Subcutaneous adipose tissue (tissue), 4 donors: ENCODE results near the gene KCNJ5. TPM values are rescaled to one million over a fixed set of nuclear protein-coding genes. Genes with fewer than 3 reads are reported as not detected.

Source experiments
- total RNA-seq, 4 donors: library from RNA; depleted of rRNA; stranded (reverse); fragments of >200 nt; gene quantifications; one replicate each; pipeline ENCODE4 v1.1.0, GENCODE V29; 2016
- TF ChIP-seq, protein P1 (sequence below): fragments of 450-650 bp; IDR thresholded peaks from one replicate; pipeline ENCODE4 v1.5.1; 2016; ENCODE audit warnings: low read depth, mild to moderate bottlenecking, control low read depth, antibody characterized with exemption, moderate library complexity

Gene KCNJ5
- total RNA-seq, 4 donors from 2014 or later = 1.8 to 12.2 (median 4.1) TPM

DNA sequence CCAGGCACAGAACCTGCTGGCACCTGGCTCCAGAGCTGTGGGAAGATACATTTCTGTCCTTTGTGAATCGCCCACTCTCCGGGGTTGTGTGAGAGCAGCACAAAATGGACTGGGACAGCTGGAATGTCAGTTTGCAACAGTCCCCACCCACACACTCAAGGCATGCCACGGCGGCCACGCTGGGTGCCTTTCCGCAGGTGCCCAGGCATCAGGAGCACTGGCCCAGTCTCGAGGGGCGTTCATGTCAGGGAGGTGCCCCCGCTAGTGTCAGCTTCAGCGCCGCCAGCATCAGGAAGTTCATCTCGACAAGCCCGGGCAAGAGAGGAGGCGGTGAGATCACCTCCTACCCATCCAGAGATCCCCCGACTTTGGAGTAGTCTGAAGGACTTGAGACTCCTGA, 49.4 kb downstream of the KCNJ5 start:
- TF ChIP-seq, protein P1, sequence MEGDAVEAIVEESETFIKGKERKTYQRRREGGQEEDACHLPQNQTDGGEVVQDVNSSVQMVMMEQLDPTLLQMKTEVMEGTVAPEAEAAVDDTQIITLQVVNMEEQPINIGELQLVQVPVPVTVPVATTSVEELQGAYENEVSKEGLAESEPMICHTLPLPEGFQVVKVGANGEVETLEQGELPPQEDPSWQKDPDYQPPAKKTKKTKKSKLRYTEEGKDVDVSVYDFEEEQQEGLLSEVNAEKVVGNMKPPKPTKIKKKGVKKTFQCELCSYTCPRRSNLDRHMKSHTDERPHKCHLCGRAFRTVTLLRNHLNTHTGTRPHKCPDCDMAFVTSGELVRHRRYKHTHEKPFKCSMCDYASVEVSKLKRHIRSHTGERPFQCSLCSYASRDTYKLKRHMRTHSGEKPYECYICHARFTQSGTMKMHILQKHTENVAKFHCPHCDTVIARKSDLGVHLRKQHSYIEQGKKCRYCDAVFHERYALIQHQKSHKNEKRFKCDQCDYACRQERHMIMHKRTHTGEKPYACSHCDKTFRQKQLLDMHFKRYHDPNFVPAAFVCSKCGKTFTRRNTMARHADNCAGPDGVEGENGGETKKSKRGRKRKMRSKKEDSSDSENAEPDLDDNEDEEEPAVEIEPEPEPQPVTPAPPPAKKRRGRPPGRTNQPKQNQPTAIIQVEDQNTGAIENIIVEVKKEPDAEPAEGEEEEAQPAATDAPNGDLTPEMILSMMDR = no peak

DNA sequence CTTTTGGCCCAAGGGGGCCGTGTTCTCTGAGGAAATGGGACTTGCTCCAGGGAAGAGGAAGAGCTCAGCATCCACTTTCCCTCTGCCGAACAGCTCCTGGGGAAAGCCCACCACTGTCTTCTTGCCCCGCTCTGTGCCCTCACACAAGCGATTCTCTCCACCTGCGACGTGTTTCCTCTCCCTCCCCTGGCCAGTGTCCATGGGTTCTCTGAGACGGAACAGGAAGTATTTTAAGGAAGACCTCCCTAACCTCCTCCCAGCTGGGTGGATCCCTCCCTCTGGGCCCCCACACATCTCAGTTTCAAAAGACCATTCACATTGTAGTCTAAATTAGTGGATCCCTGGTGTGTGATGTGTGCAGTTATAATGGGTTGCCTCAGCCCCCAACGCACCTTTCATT, 50.0 kb downstream of the KCNJ5 start:
- TF ChIP-seq, protein P1 = no peak

DNA sequence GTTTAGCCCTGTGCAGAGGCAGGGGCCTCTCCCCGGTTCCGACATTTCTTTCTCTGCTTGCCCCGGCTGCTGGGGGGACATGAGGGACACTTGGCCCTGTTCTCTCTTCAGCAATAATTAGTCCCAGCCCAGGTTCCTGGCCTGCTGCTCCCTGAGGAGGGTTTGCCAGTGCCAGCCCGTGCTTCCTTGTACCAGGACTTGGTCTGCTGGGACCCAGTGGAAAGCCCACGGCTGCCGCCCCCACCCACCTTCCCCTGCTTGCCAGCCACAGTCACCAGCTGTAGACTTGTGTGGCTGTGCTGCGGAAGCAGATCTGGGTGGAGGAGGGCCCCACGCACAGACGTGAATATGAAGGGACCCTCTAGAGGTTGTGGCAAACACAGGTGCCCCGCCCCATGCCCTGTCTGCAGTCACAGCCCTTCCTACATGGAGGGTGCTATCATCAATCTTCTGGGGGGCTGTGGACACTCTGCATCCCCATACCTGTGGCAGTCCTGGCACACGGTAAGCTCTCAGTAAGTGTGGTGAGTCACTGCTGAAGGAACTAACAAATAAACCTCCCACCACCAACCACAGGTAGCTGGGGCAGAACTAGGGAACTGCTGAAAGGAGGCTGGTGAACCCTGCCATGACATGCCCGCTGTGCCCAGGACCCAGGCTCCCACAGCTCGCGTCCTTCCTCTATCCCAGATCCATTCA, 50.6 kb downstream of the KCNJ5 start:
- TF ChIP-seq, protein P1 = no peak

DNA sequence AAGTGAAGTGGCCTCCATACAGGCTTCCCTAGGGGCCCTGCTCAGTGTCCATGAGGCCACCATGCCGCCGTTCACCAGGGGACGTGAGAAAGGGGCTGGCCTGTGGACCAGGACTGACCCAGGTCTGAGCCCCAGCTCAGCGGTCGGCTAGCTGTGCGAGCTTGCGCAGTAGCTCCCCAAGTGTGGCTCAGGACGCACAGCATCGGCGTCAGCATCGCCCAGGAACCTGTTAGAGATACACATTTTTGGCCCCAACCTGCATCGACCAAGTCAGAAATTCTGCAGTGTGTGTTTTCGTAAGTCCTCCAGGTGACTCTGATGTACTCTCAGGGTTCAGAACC, 51.1 kb downstream of the KCNJ5 start:
- TF ChIP-seq, protein P1 = no peak

DNA sequence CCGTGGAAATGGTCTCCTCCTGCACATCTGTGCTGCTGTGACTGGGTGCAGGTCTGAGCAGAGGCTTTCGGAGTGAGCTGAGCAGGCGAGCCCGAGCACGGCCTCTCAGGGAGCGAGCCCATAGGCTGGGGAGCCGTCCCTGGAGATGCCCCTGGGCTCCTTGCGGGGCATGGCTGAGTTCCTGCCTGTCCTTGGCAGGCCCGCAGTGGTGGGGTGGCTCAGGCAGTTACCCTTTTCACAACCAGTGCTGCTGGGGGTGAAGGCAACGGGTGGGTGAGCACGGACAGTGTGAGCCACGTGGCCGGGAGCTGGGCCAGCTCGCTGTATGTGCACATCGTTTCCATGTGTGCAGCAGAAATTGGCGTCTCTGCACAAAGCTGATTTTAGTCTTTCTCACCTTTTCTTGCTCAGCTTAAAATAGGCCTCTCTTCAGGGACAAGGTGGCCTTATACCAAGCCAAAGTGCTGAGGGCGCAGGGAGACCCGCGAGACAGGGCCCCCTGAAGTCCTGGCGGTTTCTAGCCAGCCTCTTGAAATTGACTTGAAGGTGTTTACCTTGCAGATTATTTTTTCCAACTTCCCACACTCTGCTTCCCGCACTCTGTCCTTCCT, 51.8 kb downstream of the KCNJ5 start, which contains the start of gene TP53AIP1:
TP53AIP1 (minus strand) TSS at position 55 of the 611 bp plus-strand sequence. CDS start 5,053 bp downstream, outside the sequence.
- TF ChIP-seq, protein P1 = no peak

- TF ChIP-seq, protein P1 = no peak
These were observed 52.3 kb downstream of the KCNJ5 start for GRCh38 chr11:128943428-128943976.

- TF ChIP-seq, protein P1 = no peak
These were observed 55.5 kb downstream of the KCNJ5 start for GRCh38 chr11:128946648-128947047.
